Ramos (cell line): Measurements from ENCODE around the gene IRX5.

Experiments used
- in situ Hi-C: fragments of 300-500 bp; cut with MboI; formaldehyde crosslinking; loops from one replicate; pipeline ENCODE4 v1.14.3; 2022; ENCODE audit warnings: low sequenced_read_pairs; ENCODE audit not compliant: unreplicated experiment

Gene IRX5

DNA sequence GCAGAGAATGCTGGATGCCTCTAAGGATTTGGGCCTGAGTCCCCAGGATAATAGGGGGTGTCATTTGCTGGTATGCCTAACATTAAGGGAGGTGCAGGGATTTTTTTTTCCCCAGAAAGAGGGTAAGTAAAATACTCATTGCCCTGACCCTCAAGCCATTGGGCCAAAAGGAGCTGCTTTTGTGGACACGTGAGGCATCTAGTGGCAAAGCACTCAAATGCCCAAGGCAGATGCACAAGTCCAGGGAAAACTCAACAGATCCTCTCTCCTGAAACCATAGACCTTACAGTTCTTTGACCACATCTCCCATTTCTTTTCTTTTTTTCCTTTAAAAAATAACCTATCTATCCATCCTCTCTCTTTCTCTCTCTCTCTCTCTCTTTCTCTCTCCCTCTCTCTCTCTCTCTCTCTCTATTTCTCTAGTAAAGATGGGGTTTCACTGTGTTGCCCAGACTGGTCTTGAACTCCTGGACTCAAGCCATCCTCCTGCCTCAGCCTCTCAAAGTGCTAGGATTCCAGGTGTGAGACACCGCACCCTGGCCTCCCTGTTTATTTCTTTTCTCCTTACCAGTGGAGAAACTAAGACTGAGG, 11.8 kb downstream of the IRX5 start:
- in situ Hi-C loops = no loop called here

DNA sequence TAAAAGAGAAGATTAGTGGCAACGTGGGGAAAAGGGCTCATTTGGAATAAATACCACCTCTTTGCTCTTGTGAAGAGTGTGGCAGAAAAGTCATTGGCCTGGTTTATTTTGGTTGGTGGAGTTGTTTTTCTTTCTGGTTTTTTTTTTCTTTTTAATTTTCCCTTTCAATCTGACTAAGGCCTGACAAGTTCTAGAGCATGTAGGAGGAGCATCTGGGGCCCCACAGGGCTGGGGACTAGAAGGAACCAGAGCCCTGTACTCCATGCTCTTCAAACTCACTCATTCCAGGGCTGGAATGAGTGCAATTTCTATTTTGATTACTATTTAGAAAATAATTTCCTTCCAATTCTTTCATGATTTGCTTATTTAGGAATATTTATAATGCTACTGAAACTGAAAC, 13.3 kb downstream of the IRX5 start:
- in situ Hi-C loops = no loop called here

DNA sequence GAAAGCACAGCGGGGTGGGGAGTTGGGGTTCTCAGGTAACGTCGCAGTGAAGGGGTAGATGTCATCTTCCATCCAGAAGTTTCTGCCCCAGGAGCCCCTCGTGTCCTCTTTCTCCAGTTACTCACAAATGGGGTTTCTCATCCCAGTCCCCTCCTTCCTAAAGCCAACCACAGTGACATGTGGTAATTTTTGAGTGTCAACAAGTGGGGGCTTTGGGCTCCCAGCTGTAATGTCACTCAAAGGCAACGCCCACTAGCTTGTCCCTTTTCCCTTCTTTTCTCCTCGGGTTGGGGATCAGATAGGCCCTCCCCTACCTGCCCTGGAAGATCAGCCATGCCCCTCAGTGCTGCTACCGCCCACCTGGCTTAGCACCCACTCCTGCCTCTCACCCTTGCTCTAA, 14.4 kb downstream of the IRX5 start:
- in situ Hi-C loops = no loop called here

DNA sequence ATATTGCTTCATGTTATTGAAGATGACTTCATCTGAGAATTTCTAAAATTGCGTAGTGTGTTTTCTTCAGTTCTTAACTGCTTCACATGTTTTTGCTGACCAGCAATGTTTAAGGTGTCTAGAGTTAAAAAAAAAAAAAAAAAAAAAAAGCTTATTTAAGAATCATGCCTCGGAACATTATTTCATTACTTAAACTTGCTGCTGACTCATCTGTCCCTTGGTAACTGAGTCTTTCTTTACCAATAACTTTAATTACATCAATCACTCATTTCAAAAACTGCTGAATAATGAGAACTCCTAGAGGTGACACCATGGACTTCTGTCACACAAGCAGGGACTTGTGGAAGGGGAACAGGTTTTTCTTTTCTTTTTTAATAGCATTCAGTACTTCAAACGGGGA, 16.2 kb downstream of the IRX5 start:
- in situ Hi-C loops = no loop called here

DNA sequence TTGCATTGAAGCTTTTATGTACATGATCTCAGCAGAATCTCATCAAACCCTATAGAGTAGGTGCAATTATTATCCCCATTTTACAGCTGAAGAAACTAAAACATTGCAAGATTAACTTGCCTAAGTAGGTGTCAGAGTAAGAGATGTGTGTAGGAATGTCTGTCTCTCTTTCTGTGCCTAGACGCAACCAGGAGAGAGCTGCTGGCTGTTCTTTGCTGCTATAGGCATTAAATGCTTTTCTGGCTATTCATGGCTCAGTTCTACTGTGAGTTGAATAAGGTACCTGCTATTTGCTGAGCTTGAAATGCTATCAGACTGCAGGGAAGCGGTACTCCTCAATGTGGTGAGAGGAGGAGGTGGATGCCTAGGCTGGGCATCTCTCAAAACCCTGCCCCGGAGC, 17.0 kb downstream of the IRX5 start:
- in situ Hi-C loops = no loop called here

DNA sequence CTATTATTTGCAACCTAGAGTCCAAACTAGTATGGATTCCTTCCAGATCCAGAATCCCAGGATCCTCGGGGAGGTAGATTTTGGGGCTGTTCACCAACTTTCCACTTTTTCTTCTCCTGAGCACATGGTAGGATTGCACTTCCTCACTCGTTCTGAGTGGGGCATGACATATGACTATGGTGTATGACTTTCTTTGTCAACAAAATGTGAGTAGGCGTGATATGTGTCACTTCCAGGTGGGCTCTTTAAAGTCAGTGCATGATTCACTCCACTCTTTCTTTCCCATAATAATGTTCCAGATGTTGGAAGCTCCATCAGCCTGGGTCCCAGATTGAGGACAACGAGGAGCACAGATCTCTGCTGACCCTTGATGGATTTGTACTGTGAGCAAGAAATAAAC, 21.5 kb downstream of the IRX5 start:
- in situ Hi-C loops = loop anchor here (25.0 kb wide), 1 partner anchor 315 kb away; no protein-coding TSS in a partner anchor

DNA sequence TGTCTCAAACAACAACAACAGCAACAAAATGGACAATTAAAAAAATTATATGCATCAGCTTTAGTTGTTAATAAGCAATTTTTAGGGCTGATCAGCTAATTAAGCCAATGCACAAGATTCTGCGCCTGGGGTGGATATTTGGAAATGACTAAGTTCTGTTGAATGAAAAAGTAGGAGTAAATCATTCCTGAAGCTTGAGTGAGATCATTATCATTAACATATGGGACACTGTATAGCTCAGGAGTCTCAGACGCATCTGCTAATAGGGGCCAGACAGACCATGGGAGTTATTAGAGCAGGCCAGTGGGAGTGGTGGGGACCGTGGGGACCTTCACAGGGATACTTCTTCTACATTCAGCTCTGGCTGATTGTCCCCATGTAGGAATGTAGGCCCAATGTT, 22.8 kb downstream of the IRX5 start:
- in situ Hi-C loops = loop anchor here (25.0 kb wide), 1 partner anchor 316 kb away; no protein-coding TSS in a partner anchor

DNA sequence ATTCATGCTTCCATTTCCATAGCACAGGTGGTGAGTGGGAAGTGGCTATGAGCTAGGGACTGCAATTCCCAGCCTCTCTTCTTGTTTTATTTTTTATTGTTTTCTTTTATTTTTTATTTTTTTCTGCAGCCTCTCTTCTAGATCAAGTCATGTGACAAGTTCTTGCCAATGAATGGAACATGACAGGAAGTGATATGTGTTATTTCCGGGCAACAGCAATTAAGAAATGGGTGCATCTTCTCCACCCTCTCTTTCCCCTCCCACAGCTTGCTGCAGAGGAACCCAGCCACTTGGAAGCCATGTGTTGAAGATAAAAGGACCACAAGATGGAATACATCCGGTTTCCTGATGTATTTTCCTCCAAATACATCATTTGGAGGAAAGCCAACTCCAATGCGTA, 23.6 kb downstream of the IRX5 start:
- in situ Hi-C loops = loop anchor here (25.0 kb wide), 1 partner anchor 317 kb away; no protein-coding TSS in a partner anchor

DNA sequence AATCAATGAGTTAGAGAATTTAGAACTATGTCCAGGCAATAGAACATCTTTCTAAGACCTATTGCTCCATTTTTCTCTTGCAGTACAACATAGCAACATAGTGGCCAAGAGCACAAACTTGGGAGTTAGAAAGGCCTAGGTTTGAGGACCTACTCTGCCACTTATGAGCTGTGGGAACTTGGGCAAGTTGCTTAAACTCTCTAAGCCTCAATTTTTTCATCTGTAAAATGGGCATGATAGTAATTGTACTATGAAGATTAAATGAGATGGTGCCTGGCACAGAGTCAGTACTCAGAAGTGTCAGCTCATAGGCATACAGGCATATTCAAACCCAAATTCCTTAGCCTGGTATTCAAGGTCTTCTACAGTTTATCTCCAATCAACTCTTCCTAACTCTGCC, 25.1 kb downstream of the IRX5 start:
- in situ Hi-C loops = loop anchor here (25.0 kb wide), 1 partner anchor 318 kb away; no protein-coding TSS in a partner anchor

DNA sequence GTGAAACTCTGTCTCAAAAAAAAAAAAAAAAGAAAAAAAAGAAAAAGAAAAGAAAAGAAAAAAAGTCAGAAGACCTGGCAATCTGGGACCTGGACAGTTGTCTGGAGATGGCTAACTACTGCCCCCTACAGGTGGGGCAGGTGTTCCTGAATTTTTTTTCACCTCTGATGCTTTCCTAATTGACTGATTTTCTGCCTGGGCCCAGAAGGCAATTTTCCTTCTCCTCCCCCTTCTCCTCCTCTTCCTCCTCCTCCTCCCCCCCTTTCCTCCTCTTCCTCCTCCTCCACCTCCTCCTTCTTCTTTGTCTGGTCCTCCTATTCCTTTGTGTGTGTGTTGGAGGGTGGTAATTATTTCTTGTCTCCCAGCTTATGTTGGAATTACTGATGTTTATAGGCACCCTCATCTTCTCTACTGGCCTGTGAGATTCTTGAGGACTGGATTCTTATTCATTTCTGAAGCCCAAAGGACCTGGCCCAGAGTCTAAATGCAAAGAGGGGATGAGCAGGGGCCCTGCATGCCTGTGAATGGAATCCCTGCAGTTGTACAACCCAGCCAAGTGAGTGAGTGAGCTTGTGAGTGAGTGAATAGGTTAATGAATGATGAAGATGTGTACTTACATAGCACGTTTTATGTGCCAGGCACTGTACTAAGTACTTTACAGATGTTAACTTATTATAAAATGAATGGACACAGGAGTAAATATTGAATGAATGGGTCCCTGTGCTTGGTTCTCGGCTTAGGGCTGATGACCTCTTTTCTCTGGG, 26.9 kb downstream of the IRX5 start:
- in situ Hi-C loops = loop anchor here (25.0 kb wide), 1 partner anchor 320 kb away; no protein-coding TSS in a partner anchor

DNA sequence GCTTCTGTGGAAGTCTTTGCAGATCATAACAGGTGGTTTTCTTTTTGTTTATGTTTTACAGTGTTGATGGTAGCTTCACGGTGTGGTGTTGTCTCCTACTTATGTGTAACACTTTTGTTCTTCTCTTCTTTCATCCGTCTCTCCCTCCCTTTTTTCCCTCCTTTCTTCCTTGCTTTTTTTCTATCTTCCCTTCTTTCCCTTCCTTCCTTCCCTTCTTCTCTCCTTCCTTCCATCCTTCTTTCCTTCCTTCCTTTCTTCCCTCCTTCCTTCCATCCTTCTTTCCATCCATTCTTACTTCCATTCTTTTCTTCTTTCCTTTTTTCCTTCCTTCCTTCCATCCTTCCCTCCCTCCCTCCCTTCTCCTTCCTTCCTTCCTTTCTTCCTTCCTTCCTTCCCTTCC, 31.4 kb downstream of the IRX5 start:
- in situ Hi-C loops = loop anchor here (25.0 kb wide), 1 partner anchor 325 kb away; no protein-coding TSS in a partner anchor

DNA sequence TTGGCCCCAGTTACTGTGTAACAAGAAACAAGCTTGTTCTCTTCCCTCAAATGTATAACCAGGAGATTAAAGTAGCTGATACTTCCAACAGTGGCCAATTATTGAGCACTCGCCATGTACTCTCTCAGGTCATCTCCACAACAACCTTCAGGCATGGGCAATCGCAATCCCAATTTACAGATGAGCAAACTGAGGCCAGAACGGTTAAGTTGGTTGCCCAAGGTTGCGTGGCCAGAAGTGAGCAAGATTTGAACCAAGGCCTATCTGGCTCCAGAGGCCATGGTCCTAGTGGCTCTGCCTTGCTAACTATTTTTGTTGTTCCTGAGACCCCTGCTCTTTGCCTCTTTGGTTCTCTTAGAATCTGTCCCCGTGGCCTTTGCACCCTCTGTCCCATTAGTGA, 33.6 kb downstream of the IRX5 start:
- in situ Hi-C loops = loop anchor here (25.0 kb wide), 1 partner anchor 327 kb away; no protein-coding TSS in a partner anchor

DNA sequence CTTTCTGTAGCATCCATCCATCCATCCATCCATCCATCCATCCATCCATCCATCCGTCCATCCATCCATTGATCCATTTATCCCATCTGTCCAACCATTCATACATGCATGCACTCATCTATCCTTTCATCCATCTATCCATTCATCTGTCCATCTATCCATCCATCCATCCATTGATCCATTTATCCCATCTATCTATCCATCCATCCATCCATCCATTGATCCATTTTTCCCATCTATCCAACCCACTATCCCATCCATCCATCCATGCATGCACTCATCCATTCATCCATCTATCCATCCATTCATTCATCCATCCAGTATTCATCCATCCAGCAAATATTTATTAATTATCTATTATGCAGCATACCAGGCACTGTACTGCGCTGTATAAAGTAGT, 34.8 kb downstream of the IRX5 start:
- in situ Hi-C loops = loop anchor here (25.0 kb wide), 1 partner anchor 328 kb away; no protein-coding TSS in a partner anchor

DNA sequence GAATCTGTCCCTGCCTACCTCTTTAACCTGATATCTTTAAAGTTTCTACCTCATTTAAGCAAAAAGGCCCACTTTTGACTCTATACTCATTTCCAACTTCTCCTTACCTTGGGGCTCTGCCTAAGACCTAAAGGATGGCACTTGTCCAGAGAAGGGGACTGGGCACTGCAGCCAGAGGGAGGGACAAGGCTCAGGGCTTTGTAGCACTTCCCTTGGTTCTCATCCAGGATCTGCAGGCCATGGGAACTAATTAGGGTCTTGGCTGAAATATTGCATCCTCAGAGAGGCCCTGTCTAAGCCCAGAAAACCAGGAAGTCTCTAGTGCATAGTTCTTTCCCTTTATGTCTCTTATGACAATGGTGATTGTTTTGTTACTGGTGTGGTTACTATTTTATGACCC, 37.3 kb downstream of the IRX5 start:
- in situ Hi-C loops = loop anchor here (25.0 kb wide), 1 partner anchor 331 kb away; no protein-coding TSS in a partner anchor

DNA sequence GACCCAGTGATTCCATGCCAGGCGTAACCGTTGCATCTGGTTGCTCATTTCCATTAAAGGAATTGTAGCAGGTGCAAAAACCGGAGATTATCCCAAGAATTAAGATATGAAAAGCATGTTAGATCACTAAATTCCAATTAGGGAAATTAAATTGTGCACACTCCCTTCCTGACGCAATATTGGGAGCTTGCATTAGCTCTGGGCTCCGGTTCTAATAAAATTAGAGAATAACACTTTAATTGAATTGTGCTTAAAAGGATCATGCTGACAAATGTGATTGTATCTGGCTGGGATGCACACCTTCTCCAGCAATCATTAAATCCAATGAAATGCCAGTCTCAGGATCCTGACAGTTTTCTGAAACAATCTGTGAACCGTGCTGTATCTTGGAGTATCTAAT, 38.1 kb downstream of the IRX5 start:
- in situ Hi-C loops = loop anchor here (25.0 kb wide), 1 partner anchor 331 kb away; no protein-coding TSS in a partner anchor

DNA sequence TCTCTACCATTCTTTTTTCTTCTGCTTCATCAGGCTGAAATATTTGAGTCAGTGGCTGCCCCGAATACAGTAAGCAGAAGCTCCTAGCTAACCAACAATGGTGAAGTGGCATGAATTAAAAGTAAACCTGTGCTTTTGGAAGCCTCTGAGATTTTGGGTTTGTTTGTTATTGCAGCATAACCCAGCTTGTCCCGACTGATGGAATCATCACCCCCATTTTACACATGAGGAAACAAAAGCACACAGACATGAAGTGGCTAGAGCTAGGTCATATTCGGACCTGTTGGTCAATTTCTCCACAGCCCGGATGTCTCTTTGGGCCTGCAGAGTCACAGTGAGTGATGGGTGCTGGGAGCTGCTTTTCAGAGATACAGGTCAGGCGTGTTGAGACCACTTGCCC, 39.4 kb downstream of the IRX5 start:
- in situ Hi-C loops = loop anchor here (25.0 kb wide), 1 partner anchor 333 kb away; no protein-coding TSS in a partner anchor

DNA sequence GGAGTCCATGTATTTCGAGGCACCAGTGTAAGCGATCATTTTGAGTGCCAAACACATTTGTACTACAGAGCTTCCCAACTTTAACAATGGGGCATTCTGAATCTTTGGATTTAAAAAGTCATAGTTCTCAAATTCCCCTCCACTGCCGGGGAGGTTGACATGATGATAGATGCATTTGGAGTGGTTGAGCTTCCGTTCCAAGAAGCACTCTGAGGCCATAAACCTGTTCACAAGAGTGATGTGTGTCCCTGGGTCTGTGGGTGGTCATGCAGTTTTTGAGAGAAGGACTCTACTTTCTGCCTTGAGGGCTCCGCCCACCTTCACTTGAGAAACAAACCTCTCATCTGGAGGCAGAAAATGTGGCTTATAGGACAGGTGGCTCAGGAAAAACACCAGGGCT, 43.7 kb downstream of the IRX5 start:
- in situ Hi-C loops = loop anchor here (25.0 kb wide), 1 partner anchor 337 kb away; no protein-coding TSS in a partner anchor

DNA sequence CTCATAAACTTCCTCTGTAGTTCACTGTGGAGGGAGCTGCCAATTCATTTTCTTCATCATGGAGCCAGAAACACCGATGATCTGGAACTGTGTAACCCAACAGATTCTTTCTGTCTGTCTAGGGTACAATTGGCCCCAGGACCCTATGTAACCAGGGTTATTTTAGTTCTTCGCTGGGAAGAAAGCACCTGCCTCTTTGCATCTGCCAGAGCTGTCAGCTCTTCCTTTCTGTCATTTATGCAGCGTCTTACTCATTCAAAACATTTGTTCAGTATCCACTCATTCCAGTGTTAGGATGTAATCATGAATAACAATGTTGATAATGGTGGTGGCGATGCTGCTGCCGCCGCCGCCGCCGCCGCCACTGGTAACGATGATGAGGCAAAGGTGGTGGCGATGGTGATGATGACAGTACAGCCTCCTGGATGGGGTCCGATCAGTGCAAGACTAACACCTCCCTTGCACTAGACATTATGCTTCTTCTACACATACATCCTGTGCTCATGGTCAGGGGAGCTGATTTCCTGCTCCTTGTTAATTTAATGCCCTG, 46.1 kb downstream of the IRX5 start:
- in situ Hi-C loops = no loop called here

DNA sequence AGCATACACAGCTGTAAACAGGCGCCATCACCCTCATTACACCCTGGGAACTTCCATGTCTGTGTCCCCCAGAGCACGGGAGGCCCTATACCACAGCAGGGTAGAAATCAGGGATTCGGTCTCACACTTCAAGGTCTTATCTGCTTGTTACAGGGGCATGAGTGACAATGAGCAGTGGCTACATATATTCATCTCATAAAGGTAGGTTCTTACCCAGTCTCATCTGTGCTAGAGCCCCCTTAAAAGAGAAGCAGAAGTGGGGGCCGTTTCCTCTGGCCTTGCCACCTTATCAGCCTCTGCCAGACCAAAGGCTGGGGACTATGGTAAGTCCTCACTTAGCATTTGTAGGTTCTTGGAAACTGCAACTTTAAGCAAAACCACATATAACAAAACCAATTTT, 46.5 kb downstream of the IRX5 start:
- in situ Hi-C loops = no loop called here

DNA sequence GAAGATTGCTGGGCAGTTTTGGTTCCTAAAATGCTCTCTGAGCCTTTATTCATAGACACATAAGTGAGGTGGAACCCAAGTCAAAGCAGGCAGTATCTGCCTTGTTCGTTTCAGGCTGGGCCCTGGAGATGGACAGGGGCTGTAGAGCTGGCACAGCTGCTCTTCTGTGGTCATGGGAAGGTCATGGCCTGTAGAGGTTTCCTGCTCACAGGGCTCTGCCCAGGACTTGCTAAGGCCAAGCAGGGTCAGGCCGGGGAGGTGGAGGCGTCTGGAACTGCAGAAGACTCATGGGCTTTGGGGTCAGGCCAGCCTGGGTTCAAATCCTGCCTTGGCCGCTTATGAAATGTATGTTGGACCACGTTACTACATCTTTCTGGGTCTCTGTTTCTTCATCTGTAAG, 50.2 kb downstream of the IRX5 start:
- in situ Hi-C loops = no loop called here
